AG04450 (cell line): ENCODE data around the gene FNIP2. TPM values are rescaled to one million over a fixed set of nuclear protein-coding genes. Genes with fewer than 3 reads are reported as not detected.

Experiments
- CTCF ChIA-PET: fragments of 300-600, 350-600 bp; formaldehyde crosslinking; extraction: SDS; loops from one replicate; lab custom pipeline; 2022; ENCODE audit warnings: antibody characterized with exemption, inconsistent platforms; lab: Charles Lee
- POLR2A ChIA-PET: fragments of 350-600 bp; formaldehyde crosslinking; extraction: SDS; loops from one replicate; lab custom pipeline; 2021; ENCODE audit warnings: antibody characterized with exemption, inconsistent platforms; lab: Yijun Ruan, JAX
- DNase-seq: peaks from one replicate; pipeline ENCODE4 v3.0.0-alpha.2; 2011; ENCODE audit warnings: low read depth, low spot score
- H3K27ac ChIP-seq: one replicate; pipeline ENCODE4 v1.5.1; 2012; ENCODE audit warnings: low read depth, low read length, control low read depth
- H3K27me3 ChIP-seq: one replicate; pipeline ENCODE4 v1.6.0; 2012; ENCODE audit warnings: low read length; ENCODE audit not compliant: control insufficient read depth, insufficient read depth
- H3K4me3 ChIP-seq: 2 replicates; pipeline ENCODE4 v1.5.1; 2011; ENCODE audit warnings: mild to moderate bottlenecking, low read depth, low read length, control low read depth
- H3K9me3 ChIP-seq: 2 replicates; pipeline ENCODE4 v1.5.1; 2012; ENCODE audit warnings: low read length; ENCODE audit not compliant: control insufficient read depth, insufficient read depth
- polyA plus RNA-seq: library from polyadenylated mRNA; depleted of rRNA; stranded (reverse); fragments of >200 nt; gene quantifications from 2 replicates; pipeline ENCODE4 v1.2.3, GENCODE V29; 2011
- TF ChIP-seq, protein P1 (sequence below): IDR thresholded peaks from 2 replicates; pipeline ENCODE4 v1.5.1; 2011; ENCODE audit warnings: low read depth, low read length, control low read depth, inconsistent platforms

The FNIP2 gene
- polyA plus RNA-seq, 1 experiment = 8.4 TPM

GRCh38 chr4:158812543-158812942 is 43.7 kb downstream of the FNIP2 start:
- TF ChIP-seq, protein P1, sequence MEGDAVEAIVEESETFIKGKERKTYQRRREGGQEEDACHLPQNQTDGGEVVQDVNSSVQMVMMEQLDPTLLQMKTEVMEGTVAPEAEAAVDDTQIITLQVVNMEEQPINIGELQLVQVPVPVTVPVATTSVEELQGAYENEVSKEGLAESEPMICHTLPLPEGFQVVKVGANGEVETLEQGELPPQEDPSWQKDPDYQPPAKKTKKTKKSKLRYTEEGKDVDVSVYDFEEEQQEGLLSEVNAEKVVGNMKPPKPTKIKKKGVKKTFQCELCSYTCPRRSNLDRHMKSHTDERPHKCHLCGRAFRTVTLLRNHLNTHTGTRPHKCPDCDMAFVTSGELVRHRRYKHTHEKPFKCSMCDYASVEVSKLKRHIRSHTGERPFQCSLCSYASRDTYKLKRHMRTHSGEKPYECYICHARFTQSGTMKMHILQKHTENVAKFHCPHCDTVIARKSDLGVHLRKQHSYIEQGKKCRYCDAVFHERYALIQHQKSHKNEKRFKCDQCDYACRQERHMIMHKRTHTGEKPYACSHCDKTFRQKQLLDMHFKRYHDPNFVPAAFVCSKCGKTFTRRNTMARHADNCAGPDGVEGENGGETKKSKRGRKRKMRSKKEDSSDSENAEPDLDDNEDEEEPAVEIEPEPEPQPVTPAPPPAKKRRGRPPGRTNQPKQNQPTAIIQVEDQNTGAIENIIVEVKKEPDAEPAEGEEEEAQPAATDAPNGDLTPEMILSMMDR = no peak
- Histone ChIP-seq H3K27me3 (no peaks in the 10 kb centered on the region), H3K27ac (no peak overlapping the region), H3K9me3 (no peaks in the 10 kb centered on the region; the same call in 1 of the 2 replicates), H3K4me3 (no peak overlapping the region)
- ChIA-PET POLR2A (no interaction called here), CTCF (interaction anchor here (1.0 kb wide), 1 partner anchor 76 kb away, joined by 3 read pairs; no protein-coding TSS in a partner anchor)
- DNase-seq = no peak

DNA sequence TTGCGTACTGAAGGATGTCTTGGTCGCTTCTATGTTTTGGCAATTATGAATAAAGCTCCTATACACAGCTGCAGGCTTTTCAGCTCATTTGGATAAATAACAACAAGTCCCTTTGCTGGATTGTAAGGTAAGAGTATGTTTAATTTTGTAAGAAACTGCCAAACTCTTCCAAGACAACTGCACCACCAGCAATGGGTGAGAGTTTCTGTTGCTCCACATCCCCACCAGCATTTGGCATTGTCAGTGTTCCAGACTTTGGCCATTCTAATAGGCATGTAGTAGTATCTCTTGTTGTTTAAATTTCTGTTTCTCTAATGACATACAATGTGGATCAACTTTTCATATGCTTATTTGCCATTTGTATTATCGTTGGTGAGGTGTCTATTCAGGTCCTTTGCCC is 44.3 kb downstream of the FNIP2 start:
- POLR2A ChIA-PET = no interaction called here
- CTCF ChIA-PET = interaction anchor here (1.0 kb wide), 1 partner anchor 77 kb away, joined by 3 read pairs; no protein-coding TSS in a partner anchor

DNA sequence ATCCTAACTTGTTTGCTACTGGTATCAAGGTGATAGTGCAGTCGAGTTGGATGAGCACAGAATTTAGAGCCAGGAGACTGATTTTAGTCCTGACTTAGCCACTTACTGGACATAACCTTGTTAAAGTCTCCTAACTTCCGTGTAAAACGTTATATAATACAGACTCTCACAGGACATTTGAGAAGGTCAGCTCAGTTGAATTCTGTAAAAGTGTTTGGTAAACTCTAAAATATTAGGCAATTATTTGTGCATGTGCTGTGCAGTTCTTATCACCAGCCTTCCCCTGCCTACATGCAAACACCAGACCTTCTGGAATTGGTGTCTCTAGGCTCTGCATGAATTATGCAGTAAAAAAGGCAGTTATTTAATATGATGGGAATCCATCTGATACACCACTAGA is 45.4 kb downstream of the FNIP2 start:
- CTCF ChIA-PET = no interaction called here
- Histone ChIP-seq H3K4me3 (no peak overlapping the region), H3K27me3 (no peaks in the 10 kb centered on the region), H3K27ac (no peak overlapping the region), H3K9me3 (no peaks in the 10 kb centered on the region; the same call in 1 of the 2 replicates)
- TF ChIP-seq, protein P1 = no peak
- DNase-seq = no peak
- POLR2A ChIA-PET = no interaction called here

More for the DNA sequence above, 44.3 kb downstream of the FNIP2 start:
- Histone ChIP-seq H3K9me3 (no peaks in the 10 kb centered on the region; the same call in 1 of the 2 replicates), H3K27ac (no peak overlapping the region), H3K4me3 (no peak overlapping the region), H3K27me3 (no peaks in the 10 kb centered on the region)
- TF ChIP-seq, protein P1 = no peak
- DNase-seq = no peak

DNA sequence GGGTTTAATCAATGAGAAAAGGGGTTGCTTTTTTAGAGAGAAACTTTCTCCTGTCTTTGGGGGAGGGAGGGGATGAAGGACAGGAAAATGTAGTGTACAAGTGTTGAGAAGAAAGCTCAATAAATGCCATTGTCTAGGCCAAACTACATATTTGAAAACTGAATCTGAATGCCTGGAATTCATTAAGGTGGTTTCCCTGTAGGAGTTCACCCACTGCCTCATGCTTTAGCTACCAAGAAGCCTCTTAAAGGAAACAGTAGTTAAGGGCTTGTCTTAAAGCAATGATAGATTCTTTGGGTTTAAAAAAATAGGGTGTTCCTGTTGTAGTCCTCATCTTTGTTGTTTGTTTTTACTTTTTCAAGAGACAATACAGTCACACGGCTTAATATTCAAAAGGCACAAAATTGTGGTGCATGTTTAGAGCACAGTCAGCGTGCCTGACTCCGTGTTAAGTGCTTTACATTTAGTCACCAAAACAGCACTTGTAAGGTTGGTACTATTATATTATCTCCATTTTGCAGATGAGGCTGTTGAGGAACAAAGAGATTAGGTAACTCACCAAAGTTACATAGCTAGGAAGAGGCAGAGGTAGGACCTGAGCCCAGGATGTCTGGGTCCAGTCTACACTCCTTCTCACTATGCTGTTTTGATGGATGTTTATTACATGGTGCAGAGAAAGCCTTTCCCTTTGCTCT is 46.0 kb downstream of the FNIP2 start:
- ChIA-PET CTCF (interaction anchor here (0.6 kb wide), 1 partner anchor 10 kb away, joined by 5 read pairs; no protein-coding TSS in a partner anchor), POLR2A (no interaction called here)
- no peaks in the 10 kb centered on the region for H3K27me3 ChIP-seq
- no peak overlapping the region for H3K4me3 ChIP-seq
- H3K27ac ChIP-seq = no peak overlapping the region
- DNase-seq = no peak
- no peaks in the 10 kb centered on the region; the same call in 1 of the 2 replicates for H3K9me3 ChIP-seq
- TF ChIP-seq, protein P1 = no peak

- DNase-seq = no peak
- POLR2A ChIA-PET = no interaction called here
- Histone ChIP-seq H3K9me3 (no peaks in the 10 kb centered on the region; the same call in 1 of the 2 replicates), H3K27me3 (no peaks in the 10 kb centered on the region), H3K4me3 (no peak overlapping the region), H3K27ac (no peak overlapping the region)
- TF ChIP-seq, protein P1 = no peak
- CTCF ChIA-PET = no interaction called here
Observed at GRCh38 chr4:158816955-158817354, 48.1 kb downstream of the FNIP2 start.
